ENCODE data around the gene DNAH2.

- TF ChIP-seq EZH2phosphoT487 (IDR thresholded peaks at IDR 0.05): no peak
- TF ChIP-seq EZH2 (IDR thresholded peaks at IDR 0.05): no peak
- TF ChIP-seq, protein P1, sequence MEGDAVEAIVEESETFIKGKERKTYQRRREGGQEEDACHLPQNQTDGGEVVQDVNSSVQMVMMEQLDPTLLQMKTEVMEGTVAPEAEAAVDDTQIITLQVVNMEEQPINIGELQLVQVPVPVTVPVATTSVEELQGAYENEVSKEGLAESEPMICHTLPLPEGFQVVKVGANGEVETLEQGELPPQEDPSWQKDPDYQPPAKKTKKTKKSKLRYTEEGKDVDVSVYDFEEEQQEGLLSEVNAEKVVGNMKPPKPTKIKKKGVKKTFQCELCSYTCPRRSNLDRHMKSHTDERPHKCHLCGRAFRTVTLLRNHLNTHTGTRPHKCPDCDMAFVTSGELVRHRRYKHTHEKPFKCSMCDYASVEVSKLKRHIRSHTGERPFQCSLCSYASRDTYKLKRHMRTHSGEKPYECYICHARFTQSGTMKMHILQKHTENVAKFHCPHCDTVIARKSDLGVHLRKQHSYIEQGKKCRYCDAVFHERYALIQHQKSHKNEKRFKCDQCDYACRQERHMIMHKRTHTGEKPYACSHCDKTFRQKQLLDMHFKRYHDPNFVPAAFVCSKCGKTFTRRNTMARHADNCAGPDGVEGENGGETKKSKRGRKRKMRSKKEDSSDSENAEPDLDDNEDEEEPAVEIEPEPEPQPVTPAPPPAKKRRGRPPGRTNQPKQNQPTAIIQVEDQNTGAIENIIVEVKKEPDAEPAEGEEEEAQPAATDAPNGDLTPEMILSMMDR (IDR thresholded peaks at IDR 0.05): no peak
Observed at GRCh38 chr17:7822126-7822525, 104.6 kb downstream of the DNAH2 start.

All from neural progenitor cell (in vitro differentiated cells).